ENCODE data around the gene PTH2.
A peak's percentile ranks its signal among the peaks of the same experiment; 100 is the strongest.

Gene PTH2

DNA sequence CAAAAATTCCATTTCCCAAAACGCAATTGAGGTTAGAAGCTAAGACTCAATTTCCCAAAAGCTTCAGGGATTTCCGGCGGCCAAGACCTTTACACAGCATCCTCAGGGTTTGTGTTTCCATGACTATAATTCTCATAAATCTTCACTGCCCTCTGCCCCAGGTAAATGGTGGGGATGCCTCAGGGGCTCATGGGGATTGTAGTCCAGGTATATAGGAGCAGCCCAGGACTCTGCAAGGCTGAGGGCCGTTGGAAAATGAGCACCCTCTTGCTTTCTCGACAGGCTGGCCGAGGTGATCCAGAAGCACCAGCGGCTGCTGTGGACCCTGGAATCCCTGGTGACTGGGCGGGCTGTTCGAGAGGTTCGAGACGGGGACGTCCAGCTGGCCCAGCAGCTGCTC lies 36.1 kb upstream of the PTH2 start:
- H3K36me3 ChIP-seq (replicated peaks): no peaks in the 10 kb centered on the region
- no peak overlapping the region for H3K27ac ChIP-seq
- in situ Hi-C loops (cut with HindIII; ENCODE audit: low pct_ligation_motif_present, low sequenced_read_pairs): no loop called here
- TF ChIP-seq, protein P1, sequence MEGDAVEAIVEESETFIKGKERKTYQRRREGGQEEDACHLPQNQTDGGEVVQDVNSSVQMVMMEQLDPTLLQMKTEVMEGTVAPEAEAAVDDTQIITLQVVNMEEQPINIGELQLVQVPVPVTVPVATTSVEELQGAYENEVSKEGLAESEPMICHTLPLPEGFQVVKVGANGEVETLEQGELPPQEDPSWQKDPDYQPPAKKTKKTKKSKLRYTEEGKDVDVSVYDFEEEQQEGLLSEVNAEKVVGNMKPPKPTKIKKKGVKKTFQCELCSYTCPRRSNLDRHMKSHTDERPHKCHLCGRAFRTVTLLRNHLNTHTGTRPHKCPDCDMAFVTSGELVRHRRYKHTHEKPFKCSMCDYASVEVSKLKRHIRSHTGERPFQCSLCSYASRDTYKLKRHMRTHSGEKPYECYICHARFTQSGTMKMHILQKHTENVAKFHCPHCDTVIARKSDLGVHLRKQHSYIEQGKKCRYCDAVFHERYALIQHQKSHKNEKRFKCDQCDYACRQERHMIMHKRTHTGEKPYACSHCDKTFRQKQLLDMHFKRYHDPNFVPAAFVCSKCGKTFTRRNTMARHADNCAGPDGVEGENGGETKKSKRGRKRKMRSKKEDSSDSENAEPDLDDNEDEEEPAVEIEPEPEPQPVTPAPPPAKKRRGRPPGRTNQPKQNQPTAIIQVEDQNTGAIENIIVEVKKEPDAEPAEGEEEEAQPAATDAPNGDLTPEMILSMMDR (IDR thresholded peaks at IDR 0.05; ENCODE audit: low read depth, low read length, missing control alignments): no peak
- DNase-seq: no peak
- H3K4me3 ChIP-seq (ENCODE audit: low read depth, low read length): no peak overlapping the region
- H3K27me3 ChIP-seq (replicated peaks): no peaks in the 10 kb centered on the region

DNA sequence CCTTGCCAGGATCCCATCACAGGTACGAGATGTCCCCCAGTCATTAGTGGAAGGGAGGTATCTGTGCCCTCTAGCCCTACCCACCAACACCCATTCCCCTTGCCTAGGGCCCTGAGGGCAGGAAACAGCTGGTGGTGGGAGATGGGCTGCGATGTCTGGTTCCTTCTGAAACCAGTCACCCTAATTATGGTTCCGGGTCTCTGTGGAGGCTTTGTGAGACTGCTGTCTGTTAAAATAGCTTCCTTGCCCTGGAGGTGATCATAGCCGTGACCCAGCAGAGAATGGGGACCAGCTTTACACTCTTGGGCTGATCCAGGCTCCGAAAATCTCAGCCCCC lies 35.3 kb upstream of the PTH2 start:
- in situ Hi-C loops (cut with HindIII; ENCODE audit: low pct_ligation_motif_present, low sequenced_read_pairs): no loop called here
- Histone ChIP-seq H3K27ac (no peak overlapping the region), H3K36me3 (replicated peaks) (no peaks in the 10 kb centered on the region), H3K4me3 (ENCODE audit: low read depth, low read length) (no peak overlapping the region), H3K27me3 (replicated peaks) (no peaks in the 10 kb centered on the region)
- DNase-seq: no peak
- TF ChIP-seq, protein P1 (IDR thresholded peaks at IDR 0.05; ENCODE audit: low read depth, low read length, missing control alignments): no peak

DNA sequence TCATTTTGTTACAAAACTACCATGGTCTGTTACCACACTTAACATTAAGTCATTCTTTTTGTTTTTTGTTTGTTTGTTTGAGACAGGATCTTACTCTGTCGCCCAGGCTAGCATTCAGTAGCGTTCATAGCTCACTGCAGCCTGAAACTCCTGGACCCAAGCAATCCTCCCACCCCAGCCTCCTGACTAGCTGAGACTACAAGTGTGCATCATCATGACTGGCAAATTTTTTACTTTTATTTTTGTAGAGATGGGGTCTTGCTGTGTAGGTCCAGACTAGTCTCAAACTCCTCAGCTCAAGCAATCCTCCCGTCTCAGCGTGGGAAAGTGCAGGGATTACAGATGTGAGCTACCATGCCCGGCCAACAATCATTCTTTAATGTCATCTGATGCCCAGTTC lies 33.1 kb upstream of the PTH2 start:
- DNase-seq: no peak
- Histone ChIP-seq H3K4me3 (ENCODE audit: low read depth, low read length) (no peak overlapping the region), H3K27me3 (replicated peaks) (no peaks in the 10 kb centered on the region), H3K27ac (no peak overlapping the region), H3K36me3 (replicated peaks) (no peaks in the 10 kb centered on the region)
- in situ Hi-C loops (cut with HindIII; ENCODE audit: low pct_ligation_motif_present, low sequenced_read_pairs): no loop called here
- TF ChIP-seq, protein P1 (IDR thresholded peaks at IDR 0.05; ENCODE audit: low read depth, low read length, missing control alignments): no peak

DNA sequence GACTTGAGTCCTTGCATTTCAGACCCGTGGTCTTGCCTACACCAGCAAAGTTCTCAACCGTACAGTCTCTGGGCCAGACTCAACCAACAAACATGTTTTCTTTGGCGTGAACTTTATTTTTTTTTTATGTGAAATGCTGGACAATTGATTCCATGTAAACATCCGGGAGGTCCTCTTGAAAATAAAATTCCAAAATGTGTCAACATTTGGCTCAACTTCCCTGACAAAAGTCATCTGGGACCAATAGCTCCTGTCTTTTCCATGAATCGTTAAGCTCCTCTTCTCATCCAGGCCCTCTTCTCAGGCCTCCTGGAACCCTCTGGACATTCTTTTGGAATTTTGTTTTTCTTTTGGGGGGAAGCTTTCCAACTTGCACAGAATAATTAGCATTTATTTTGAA lies 32.5 kb upstream of the PTH2 start:
- Histone ChIP-seq H3K4me3 (ENCODE audit: low read depth, low read length) (no peak overlapping the region), H3K27ac (no peak overlapping the region), H3K36me3 (replicated peaks) (no peaks in the 10 kb centered on the region), H3K27me3 (replicated peaks) (no peaks in the 10 kb centered on the region)
- in situ Hi-C loops (cut with HindIII; ENCODE audit: low pct_ligation_motif_present, low sequenced_read_pairs): no loop called here
- TF ChIP-seq, protein P1 (IDR thresholded peaks at IDR 0.05; ENCODE audit: low read depth, low read length, missing control alignments): no peak
- DNase-seq: no peak

DNA sequence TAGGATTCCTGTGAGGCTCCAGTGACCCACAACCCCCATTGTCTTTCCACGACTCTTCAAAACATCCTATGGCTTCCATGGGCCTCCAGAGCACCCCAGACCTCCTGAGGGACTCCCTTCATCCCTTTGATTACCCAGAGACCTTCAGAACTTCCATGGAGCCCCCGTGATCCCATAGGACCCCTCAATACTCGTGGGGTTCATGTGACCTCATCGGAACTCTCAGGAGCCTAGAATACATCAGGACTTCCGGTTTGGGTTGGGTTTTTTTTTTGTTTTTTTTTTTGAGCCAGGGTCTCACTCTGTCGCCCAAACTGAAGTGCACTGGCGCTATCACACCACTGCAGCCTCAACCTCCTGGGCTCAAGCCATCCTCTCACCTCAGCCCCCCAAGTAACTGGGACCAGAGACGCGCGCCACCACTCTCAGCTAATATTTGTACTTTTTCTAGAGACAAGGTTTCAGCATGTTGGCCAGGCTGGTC lies 30.6 kb upstream of the PTH2 start:
- DNase-seq: no peak

More for the DNA sequence above, 30.6 kb upstream of the PTH2 start:
- TF ChIP-seq, protein P1 (IDR thresholded peaks at IDR 0.05; ENCODE audit: low read depth, low read length, missing control alignments): no peak
- Histone ChIP-seq H3K27me3 (replicated peaks) (no peaks in the 10 kb centered on the region), H3K4me3 (ENCODE audit: low read depth, low read length) (peak overlapping the region; percentile 77), H3K27ac (peak overlapping the region; percentile 85), H3K36me3 (replicated peaks) (no peaks in the 10 kb centered on the region)
- in situ Hi-C loops (cut with HindIII; ENCODE audit: low pct_ligation_motif_present, low sequenced_read_pairs): no loop called here
